Glutamatergic neuron (in vitro differentiated cells): Measurements from ENCODE around the gene ARHGAP21. TPM values are rescaled to one million over a fixed set of nuclear protein-coding genes. Genes with fewer than 3 reads are reported as not detected.

Experiments
- DNase-seq: peaks from one replicate; pipeline ENCODE4 v3.0.0; 2022
- H3K27ac Mint-ChIP-seq: one replicate; pipeline ENCODE4 v1.8.0; 2020; ENCODE audit warnings: mild to moderate bottlenecking, mixed read lengths, inconsistent platforms; ENCODE audit not compliant: unreplicated experiment
- H3K27me3 Mint-ChIP-seq: one replicate; pipeline ENCODE4 v1.8.0; 2020; ENCODE audit warnings: mild to moderate bottlenecking, moderate library complexity, mixed read lengths, inconsistent platforms; ENCODE audit not compliant: unreplicated experiment
- H3K36me3 Mint-ChIP-seq: one replicate; pipeline ENCODE4 v1.8.0; 2020; ENCODE audit warnings: mild to moderate bottlenecking, mixed read lengths, inconsistent platforms; ENCODE audit not compliant: unreplicated experiment
- H3K4me1 Mint-ChIP-seq: one replicate; pipeline ENCODE4 v1.8.0; 2020; ENCODE audit warnings: mild to moderate bottlenecking, low read depth, mixed read lengths, inconsistent platforms; ENCODE audit not compliant: unreplicated experiment
- H3K4me3 Mint-ChIP-seq: one replicate; pipeline ENCODE4 v1.8.0; 2020; ENCODE audit warnings: mild to moderate bottlenecking, mixed read lengths, inconsistent platforms; ENCODE audit not compliant: unreplicated experiment
- H3K9me3 Mint-ChIP-seq: one replicate; pipeline ENCODE4 v1.8.0; 2020; ENCODE audit warnings: mild to moderate bottlenecking, moderate library complexity, mixed read lengths, inconsistent platforms; ENCODE audit not compliant: unreplicated experiment
- total RNA-seq: library from RNA; stranded (reverse); fragmentation: NEBNext Ultra II Directional; extraction: Animal tissue kit (Norgen Biotek cat#: 25700); gene quantifications from one replicate; pipeline ENCODE4 v1.2.1, GENCODE V29; 2021; ENCODE audit not compliant: unreplicated experiment
- TF ChIP-seq, protein P1 (sequence below): fragments of 200-600 bp; sonication (generic); IDR thresholded peaks from one replicate; pipeline ENCODE4 v1.5.0; 2021; ENCODE audit not compliant: partially characterized antibody, unreplicated experiment

ARHGAP21 gene
- total RNA-seq, 1 donor from 2014 or later = 217 TPM

DNA sequence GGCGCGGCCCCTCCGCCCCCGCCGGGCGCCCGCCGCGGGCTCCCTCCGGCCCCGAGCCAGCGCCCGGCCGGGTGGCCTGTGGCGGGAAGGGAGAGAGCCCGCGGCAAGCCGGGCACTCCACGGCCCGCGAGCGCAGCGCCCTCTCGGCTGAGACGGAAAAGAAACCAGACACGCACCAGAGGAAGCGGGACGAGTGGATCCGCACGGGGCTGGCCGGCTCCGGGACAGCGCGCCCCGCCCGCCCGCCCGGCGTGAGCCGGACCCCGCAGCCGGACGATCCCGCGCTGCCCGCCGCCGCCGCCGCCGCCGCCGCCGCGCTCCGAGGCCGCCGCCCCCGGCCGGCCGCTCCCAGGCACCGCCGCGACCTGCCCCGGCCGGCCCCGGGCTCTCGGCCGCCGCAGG lies 300 bp downstream of the ARHGAP21 start:
- Mint-ChIP-seq H3K4me1 (peaks cover 12% of the 10 kb centered on the region), H3K27ac (no peak overlapping the region), H3K9me3 (peaks cover 16% of the 10 kb centered on the region), H3K27me3 (peaks cover 9% of the 10 kb centered on the region), H3K4me3 (no peak overlapping the region), H3K36me3 (no peaks in the 10 kb centered on the region)
- TF ChIP-seq, protein P1, sequence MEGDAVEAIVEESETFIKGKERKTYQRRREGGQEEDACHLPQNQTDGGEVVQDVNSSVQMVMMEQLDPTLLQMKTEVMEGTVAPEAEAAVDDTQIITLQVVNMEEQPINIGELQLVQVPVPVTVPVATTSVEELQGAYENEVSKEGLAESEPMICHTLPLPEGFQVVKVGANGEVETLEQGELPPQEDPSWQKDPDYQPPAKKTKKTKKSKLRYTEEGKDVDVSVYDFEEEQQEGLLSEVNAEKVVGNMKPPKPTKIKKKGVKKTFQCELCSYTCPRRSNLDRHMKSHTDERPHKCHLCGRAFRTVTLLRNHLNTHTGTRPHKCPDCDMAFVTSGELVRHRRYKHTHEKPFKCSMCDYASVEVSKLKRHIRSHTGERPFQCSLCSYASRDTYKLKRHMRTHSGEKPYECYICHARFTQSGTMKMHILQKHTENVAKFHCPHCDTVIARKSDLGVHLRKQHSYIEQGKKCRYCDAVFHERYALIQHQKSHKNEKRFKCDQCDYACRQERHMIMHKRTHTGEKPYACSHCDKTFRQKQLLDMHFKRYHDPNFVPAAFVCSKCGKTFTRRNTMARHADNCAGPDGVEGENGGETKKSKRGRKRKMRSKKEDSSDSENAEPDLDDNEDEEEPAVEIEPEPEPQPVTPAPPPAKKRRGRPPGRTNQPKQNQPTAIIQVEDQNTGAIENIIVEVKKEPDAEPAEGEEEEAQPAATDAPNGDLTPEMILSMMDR = no peak
- no peak for DNase-seq

DNA sequence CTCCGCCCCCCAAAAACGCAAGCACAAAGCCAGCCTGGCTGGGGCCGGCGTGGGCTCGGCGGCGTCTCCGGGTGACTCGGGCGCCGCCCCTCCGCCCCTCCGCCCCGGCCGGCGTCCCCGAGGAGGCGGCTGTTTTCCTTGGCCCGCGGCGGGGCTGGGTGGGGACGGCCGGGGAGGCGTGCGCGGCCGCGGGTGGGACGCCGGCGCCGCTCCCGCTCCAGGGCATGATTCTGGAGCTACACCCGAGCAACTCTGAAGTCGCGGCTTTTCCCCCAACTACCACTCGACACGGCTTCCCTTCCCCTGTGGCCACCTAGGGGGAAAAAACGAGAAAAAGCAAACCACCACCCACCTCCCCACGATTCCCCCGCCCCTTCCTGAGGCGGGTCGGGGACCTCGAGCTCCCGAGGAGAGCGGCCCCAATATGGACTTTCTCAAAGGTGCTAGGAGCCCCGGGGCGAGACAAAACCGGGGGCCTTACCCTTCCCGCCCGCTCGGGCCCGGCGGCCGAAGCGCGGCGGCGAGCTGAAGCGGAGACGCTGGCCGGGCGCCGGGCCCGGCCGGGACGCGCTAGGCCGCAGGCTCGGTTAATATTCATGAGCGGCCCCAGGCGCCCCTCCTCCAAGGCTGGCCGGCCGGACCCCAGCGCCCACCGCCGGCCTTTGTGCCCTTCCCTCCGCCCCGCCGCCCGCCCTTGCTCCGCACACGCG lies 856 bp downstream of the ARHGAP21 start:
- H3K9me3 Mint-ChIP-seq = peaks cover 16% of the 10 kb centered on the region
- DNase-seq = peak; percentile 83
- H3K27me3 Mint-ChIP-seq = peaks cover 9% of the 10 kb centered on the region

GRCh38 chr10:24722131-24722675 lies 1.5 kb downstream of the ARHGAP21 start:
- TF ChIP-seq, protein P1 = no peak
- no peak for DNase-seq
- H3K27ac Mint-ChIP-seq = peak overlapping the region; percentile 87
- H3K9me3 Mint-ChIP-seq = peaks cover 16% of the 10 kb centered on the region
- peaks cover 12% of the 10 kb centered on the region for H3K4me1 Mint-ChIP-seq
- peaks cover 9% of the 10 kb centered on the region for H3K27me3 Mint-ChIP-seq
- H3K4me3 Mint-ChIP-seq = no peak overlapping the region
- no peaks in the 10 kb centered on the region for H3K36me3 Mint-ChIP-seq

More for the DNA sequence above, 856 bp downstream of the ARHGAP21 start:
- Mint-ChIP-seq H3K4me1 (peaks cover 12% of the 10 kb centered on the region), H3K27ac (peak overlapping the region; percentile 52), H3K36me3 (no peaks in the 10 kb centered on the region), H3K4me3 (peak overlapping the region; percentile 85)
- TF ChIP-seq, protein P1 = no peak

DNA sequence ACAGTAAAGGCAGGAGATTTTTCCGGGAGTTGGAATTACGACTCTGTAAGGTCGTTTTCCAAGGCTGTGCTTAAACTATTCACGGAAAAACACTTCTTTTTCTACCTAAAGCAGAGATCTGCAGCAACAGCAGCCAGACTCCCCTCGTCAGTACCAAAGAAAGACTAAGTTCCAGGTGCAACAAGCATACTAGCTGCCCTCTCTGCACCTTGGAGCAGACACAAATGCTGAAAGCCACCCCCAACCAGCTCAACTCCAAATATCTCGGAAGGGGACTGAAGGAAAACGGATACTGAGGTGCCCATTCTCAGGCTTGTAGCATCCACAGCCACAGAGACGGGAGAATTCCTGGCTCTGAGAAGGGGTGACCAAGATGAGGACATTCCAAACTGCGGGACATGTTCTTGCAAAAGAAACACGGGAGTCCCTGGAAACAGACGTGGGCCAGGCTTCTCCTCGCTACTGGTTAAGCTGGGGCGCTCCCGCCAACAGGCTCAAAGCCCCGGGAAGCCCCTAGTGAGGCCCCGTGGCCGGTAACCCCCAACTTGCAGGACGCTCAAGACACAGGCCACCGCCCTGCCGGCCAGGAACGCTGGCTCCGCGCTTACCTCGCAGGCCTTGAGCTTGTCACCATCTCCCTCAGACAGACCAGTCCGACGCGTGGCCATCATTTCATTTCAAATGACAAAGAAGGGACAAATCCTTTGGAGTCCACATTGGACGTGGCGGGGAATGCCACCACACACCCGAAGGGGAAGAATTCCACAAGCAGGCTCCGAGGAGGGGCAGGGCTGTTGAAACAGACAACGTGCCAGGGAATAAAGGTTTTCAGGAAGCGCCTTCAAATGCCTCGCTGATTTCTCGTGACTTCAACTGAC lies 2.2 kb downstream of the ARHGAP21 start:
- Mint-ChIP-seq H3K4me3 (no peak overlapping the region), H3K4me1 (peaks cover 12% of the 10 kb centered on the region), H3K9me3 (peaks cover 16% of the 10 kb centered on the region), H3K27me3 (peaks cover 9% of the 10 kb centered on the region), H3K27ac (peak overlapping the region; percentile 76), H3K36me3 (no peaks in the 10 kb centered on the region)
- TF ChIP-seq, protein P1 = no peak
- DNase-seq = peak; percentile 47
